ENCODE data around the gene FBRS.
"Not testable (repeated sequence)": the region's sequence is repeated elsewhere in the genome, so short reads cannot be mapped to it uniquely, and the experiment has no call there.

FBRS gene

DNA sequence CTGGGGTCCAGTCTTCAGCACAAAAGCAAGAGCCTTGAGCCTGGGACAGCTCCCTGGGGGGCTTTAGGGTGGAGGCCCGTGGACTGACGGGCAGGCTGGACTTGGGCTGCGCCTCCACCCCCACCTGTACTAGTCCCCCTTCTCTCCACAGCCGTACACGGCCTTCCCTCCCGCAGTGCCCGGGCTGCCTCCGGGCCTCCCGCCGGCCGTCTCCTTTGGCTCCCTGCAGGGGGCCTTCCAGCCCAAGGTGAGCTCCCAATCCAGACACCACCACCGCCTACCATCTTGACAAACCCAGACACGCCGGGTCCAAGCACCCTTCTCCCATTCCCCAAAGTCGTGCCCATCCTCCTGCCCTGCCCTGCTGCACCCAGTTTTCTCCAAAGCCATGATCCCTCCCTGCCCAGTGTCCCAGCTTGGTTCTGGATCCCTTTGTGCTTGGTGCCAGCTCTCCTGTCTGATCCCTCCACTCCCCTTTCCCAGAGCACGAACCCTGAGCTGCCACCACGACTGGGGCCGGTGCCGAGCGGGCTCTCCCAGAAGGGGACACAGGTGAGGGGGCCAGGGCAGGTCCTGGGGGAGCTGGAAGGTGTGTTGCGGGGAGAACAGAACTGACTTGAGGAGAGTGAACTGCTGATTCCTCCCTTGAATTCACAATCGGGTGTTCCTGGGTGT lies 7.1 kb downstream of the FBRS start:
- no peak for DNase-seq (ENCODE audit: low spot score)

- DNase-seq (ENCODE audit: low spot score), result no peak
Measured at GRCh38 chr16:30665830-30666190, 7.6 kb downstream of the FBRS start.

DNA sequence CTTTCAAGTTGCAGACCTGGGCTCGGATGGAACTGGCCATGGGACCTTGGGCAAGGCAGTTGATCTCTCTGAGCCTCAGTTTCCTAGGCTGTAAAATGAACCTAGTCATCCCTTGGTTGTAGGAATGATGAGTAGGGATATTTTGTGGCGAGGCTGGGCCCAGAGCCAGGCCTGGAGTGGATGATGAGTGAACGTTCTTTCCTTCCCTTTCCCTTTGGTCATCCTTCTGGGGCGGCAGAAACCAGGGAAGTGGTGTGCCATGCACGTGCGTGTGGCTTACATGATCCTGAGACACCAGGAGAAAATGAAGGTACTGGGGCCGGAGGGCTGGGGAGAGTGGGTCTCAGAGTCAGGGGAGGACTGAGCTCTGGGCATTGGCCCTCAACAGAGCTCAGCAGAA lies 8.4 kb downstream of the FBRS start:
- DNase-seq (ENCODE audit: low spot score), result no peak

DNA sequence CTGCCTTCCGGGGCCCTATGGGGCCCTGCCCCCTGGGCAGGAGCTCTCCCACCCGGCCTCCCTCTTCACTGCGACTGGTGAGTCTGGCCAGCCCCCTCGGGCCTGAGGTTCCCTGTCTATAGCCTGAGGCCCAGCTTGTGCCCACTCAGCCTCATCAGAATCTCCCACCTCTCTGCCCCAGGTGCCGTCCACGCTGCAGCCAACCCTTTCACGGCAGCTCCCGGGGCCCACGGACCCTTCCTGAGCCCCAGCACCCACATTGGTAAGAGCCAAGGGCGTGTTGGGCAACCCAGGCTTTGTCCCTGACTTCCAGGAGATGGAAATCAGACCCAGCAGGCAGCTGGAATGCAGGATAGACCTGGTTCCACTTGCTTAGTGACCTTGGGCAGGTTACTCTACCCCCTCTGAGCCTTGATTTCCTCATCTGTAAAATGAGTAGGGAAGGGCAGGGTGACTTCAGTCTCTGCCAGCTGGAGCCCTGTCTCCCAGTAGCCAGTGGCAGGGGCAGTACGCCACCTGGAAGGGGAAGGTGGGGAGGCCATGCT lies 9.2 kb downstream of the FBRS start:
- DNase-seq (ENCODE audit: low spot score), result no peak

DNA sequence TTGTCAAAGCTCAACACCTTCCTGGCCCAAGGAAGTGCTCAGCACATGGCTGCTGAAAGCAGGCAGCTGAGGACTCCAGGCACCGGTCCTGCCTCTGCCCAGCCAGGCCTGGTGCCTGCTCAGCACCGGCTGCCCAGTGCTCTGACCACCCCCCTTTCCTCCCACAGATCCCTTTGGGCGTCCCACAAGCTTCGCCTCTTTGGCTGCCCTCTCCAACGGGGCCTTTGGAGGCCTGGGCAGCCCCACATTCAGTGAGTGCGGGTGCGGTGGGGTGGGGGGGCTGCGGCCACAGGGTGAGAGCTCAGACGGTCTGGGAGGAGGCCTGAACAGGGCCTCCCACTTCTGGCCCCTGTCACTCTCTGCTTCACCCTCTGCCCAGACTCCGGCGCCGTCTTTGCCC lies 10.2 kb downstream of the FBRS start:
- DNase-seq (ENCODE audit: low spot score), result no peak

- DNase-seq (ENCODE audit: low spot score), result no peak
Measured at GRCh38 chr16:30669026-30669902, 11.0 kb downstream of the FBRS start.

DNA sequence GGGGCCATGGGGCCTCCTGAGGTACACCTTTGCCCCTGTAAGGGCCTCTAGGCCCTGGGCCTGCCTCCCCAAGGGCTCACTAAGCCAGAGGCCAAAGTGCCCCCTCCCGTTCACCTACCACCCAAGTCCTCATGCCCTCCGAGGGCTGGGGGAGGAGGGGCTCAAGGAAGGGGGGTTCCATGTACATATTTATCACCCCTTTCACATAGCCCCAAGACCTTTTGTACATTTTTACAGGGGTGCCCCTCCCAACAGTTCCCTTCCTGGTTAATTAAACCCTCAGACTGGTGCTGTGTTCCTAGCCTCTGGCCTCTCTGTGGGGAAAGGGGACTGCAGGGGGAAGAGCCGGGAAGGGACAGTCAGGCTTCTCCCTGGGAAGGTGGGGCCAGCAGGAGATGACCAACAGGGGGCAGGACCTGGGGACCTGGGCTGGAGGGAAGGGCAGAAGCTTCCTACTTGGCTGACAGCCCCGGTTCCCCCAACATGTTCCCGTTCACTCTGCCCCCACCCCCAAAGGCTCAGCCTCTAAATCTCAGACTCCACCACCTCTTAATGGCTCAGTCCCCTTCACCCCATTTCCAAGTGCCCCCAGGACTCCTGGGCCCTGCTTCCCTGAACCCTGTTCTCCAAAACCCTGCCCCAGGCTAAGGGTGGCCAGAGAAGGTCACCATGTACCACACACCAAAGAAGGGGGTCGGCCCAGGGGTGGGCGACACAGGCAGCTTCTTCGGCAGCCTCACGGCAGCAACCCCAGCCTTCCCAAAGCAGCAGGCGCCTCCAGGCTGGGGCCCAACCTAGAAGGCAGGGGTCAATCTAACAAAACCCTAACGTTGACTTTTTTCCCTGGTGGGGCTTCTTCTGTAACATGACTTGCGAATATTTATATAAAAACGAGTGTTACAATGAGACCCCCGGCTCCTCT lies 11.9 kb downstream of the FBRS start:
- no peak for DNase-seq (ENCODE audit: low spot score)

DNA sequence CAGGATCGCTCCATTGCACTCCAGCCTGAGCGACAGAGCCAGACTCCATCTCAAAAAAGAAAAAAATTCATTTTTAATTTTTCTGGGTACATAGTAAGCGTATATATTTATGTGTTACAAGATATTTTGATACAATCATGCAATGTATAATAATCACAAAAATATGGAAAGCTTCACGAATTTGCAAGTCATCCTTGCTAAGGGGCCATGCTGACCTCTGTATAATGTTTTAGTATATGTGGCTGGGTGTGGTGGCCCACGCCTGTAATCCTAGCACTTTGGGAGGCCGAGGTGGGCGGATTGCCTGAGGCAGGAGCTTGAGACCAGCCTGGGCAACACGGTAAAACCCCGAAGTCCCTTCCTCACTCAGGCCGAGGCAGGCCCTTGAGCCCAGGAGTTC lies 16.9 kb downstream of the FBRS start:
- DNase-seq (ENCODE audit: low spot score), result no peak

- no peak for DNase-seq (ENCODE audit: low spot score)
Measured at GRCh38 chr16:30677931-30678585, 19.8 kb downstream of the FBRS start.

GRCh38 chr16:30678586-30678970 lies 20.3 kb downstream of the FBRS start:
- no peak for DNase-seq (ENCODE audit: low spot score)

DNA sequence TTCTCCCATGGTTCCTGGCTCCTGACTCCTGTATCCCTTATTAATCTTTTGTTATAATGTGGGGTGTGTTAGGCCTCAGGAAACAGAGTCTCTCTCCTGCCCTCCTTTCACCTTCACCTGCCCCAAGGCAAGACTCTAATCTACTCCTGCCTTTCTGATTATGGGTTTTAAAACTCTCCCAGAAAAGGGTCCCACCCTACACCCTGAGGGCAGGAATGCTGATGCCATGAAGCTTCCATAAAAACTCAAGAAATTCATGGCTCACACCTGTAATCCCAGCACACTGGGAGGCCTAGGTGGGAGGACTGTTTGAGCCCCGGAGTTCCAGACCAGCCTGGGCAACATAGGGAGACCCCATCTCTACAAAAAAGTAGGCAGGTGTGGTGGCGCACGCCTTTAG lies 22.1 kb downstream of the FBRS start:
- DNase-seq (ENCODE audit: low spot score), result no peak

DNA sequence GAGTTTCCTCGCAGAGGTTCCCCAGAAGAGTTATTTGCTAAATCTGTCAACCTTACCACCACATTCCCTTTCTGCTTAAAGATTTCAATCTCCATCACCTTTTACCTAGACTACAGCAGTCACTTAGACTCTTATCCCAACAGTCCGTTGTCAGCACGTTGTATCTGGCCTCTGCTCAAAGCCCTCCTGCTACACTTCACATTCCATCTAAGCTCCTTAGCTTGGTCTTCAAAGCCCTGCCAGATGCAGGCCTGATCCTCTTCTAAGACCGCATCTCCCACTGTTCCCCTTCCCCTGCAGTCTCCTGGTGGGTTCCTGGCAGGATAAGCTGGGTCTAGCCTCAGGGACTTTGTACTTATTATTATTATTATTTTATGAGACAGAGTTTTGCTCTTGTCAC lies 30.5 kb downstream of the FBRS start:
- no peak for DNase-seq (ENCODE audit: low spot score)

GRCh38 chr16:30691907-30692306 lies 33.7 kb downstream of the FBRS start:
- no peak for DNase-seq (ENCODE audit: low spot score)

DNA sequence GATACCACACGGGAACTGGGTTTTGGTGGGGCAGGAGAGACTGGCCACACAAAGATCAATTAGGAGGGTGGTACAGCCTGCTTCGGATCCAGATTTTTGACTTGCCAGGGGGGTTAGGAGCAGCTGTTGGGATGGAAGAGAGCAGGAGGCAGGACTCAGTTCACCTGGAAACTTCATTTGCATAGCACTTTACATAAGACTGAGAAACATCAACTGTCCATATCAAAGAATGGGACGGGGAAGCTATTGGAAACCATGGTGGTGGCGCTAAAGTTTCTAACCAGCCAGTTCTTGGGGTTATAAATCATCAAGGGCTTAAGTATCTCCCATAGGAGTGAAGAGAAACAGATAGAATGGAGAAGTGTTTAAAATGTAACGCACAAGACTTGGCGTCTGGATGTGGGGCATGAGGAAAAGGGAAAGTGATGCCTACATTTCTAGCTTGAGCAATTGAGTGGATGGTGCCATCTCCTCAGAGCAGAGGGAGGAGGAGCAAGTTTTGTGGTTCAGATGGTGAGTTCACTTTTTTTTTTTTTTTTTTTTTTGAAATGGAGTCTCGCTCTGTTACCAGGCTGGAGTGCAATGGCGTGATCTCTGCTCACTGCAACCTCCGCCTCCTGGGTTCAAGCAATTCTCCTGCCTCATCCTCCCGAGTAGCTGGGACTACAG lies 34.3 kb downstream of the FBRS start:
- DNase-seq (ENCODE audit: low spot score), result no peak

GRCh38 chr16:30694926-30695693 lies 36.9 kb downstream of the FBRS start:
- no peak for DNase-seq (ENCODE audit: low spot score)

DNA sequence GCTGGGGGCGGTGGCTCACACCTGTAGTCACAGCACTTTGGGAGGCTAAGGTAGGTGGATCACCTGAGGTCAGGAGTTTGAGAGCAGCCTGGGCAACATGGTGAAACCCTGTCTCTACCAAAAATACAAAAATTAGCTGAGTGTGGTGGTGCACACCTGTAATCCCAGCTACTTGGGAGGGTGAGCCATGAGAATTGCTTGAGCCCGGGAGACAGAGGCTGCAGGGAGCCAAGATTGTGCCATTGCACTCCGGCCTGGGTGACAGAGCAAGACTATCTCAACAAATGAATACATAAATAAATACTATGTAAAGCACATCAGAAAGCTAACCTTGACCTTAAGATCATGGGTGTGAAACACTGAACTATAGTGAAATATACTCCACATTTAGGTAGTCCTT lies 38.4 kb downstream of the FBRS start:
- DNase-seq (ENCODE audit: low spot score), result not testable (repeated sequence)

GRCh38 chr16:30697264-30698138 lies 39.3 kb downstream of the FBRS start:
- no peak for DNase-seq (ENCODE audit: low spot score)

- DNase-seq (ENCODE audit: low spot score), result peak; percentile 98
Measured at GRCh38 chr16:30698139-30698815, 40.0 kb downstream of the FBRS start.

Data from LoVo (cell line).